GM12872 (cell line): ENCODE measurements around the gene PPIL6.

Experiments used
- TF ChIP-seq, protein P1 (sequence below): IDR thresholded peaks from 3 replicates; pipeline ENCODE4 v1.5.1; 2011; ENCODE audit warnings: low read depth, mild to moderate bottlenecking, low read length, moderate library complexity; ENCODE audit not compliant: insufficient read depth

Gene PPIL6

DNA sequence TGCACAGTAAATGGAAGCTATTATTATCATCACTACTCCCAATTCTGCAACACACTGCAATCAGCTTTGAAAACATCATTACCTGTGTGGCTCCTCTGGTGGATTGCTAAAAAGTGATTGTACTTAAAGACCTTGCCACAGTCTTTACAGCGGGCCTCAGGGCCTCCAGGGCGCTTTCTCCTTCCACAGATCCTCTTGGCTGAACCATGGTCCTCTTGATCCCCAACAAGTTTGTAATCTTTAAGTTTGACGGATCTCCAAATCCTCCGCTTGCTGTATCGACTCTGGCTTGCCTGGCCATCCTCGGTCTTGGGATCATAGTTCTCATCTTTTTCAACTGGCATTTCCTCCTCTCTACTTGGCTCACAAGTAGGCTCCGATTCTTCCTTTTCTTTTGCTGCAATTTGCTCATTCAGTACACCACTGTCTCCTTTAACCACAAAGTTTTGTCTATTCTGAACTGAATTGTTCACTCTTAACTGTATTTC lies 40.6 kb upstream of the PPIL6 start:
- TF ChIP-seq, protein P1, sequence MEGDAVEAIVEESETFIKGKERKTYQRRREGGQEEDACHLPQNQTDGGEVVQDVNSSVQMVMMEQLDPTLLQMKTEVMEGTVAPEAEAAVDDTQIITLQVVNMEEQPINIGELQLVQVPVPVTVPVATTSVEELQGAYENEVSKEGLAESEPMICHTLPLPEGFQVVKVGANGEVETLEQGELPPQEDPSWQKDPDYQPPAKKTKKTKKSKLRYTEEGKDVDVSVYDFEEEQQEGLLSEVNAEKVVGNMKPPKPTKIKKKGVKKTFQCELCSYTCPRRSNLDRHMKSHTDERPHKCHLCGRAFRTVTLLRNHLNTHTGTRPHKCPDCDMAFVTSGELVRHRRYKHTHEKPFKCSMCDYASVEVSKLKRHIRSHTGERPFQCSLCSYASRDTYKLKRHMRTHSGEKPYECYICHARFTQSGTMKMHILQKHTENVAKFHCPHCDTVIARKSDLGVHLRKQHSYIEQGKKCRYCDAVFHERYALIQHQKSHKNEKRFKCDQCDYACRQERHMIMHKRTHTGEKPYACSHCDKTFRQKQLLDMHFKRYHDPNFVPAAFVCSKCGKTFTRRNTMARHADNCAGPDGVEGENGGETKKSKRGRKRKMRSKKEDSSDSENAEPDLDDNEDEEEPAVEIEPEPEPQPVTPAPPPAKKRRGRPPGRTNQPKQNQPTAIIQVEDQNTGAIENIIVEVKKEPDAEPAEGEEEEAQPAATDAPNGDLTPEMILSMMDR = no peak

- TF ChIP-seq, protein P1 = no peak
These were observed 38.6 kb upstream of the PPIL6 start for GRCh38 chr6:109478841-109479624.

DNA sequence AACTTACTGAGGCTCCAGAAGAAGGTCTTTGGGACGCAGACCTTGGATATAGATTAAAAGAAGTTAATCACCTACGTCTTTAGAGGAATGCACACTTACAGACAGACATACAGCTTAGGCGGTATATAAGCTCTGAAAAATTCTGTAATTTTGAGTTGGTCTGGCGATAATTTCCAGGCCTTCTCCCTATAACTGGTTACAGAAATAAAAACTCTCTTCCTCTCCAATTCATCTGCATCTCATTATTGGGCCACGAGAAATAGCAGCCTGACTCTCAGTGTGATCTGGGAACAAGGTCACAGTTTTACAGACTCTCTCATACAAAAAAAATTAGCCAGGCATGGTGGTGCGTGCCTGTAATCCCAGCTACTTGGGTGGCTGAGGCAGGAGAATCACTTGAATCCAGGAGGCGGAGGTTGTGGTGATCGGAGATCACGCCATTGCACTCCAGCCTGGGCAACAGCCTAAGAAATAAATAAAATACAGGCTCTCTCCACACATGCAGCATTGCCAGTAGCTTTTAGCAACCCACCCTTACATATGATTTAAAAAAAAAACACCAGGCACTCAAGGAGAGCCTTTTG lies 37.9 kb upstream of the PPIL6 start:
- TF ChIP-seq, protein P1 = no peak

DNA sequence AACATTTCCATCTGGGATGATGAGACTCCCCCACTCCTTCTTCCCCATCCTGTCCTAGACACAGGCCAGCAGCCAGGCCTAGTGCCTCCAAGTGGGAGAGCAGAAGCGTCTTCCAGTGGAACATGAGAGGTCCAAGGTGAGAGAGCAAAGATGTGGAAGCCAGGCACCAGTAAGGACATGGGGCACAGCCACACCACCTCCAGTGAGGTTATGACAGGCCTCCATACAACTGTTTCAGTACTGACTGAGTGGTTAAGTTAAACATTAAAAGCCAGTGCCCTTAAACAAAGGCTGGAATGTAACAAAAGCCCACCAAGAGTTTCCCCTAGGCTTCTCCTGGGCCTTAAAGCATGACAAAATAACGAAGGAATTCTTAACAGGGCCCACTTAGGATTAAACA lies 37.3 kb upstream of the PPIL6 start:
- TF ChIP-seq, protein P1 = no peak

DNA sequence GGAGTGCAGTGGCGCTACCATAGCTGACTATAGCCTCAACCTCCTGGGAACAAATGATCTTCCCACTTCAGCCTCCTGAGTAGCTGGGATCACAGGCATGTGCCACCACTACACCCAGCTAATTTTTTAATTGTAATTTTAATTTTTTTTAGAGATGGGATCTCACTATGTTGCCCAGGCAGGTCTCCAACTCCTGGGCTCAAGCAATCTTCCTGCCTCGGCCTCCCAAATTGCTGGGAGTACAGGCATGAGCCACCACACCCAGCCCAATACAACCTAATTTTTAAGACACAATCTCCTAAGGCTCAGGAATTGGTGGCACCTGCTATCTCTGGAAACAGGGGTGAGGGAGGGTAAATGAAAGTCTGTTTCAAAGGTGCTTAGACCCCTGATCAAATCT lies 36.8 kb upstream of the PPIL6 start:
- TF ChIP-seq, protein P1 = no peak

DNA sequence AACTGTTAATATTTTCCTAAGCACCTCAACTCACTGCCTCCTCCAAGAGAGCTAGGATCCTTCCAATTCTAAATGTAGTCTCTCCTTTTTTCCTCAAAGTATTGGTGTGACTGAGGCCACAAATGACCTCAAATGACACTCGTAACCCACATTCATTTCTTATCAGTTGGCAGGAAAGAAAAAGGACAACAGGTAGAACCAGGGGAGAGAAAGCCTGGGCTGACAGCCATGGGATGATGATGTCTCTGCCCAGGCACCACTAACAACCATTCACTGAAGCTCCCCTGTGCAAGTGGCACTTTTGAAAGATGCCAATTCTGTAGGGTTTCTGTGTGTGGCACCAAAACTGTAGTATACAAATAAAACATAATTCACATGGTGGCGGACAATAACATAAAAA lies 35.2 kb upstream of the PPIL6 start:
- TF ChIP-seq, protein P1 = no peak

DNA sequence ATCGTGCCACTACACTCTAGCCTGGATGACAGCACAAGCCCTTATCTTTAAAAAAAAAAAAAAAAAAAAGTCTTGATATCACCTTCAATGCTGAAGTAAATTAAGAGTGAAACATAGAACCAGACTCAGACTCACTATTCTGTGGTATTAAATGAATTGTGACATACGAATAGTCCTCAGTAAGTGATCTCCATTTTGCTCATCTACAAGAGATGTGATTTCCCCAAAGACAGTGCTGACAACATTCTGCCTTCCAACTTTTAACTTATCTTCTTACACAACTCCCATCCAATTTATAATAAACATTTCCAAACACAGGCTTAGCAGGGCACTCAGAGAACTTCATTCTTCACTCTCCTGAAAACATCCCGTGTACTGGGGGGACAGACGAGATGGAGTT lies 34.6 kb upstream of the PPIL6 start:
- TF ChIP-seq, protein P1 = no peak
